Heart left ventricle (tissue), 16 donors: ENCODE data around the gene SNAP23. TPM values are rescaled to one million over a fixed set of nuclear protein-coding genes. Genes with fewer than 3 reads are reported as not detected.

Experiments used
- ATAC-seq, 4 donors: fragments of 200-7000 bp; cut with Tn5 transposase; one replicate each; pipeline ENCODE4 v1.9.1; 2020 to 2022; ENCODE audit warnings: moderate library complexity in 4 of 4, mild to moderate bottlenecking in 3 of 4, moderate number of reproducible peaks in 1 of 4
- DNase-seq, 5 donors: peaks; one replicate each; pipeline ENCODE4 v3.0.0-alpha.2; 2020
- H3K27ac ChIP-seq, 12 donors: fragments of 200-600 bp; sonication (generic) in 4 of 12; one replicate each; pipeline versions ENCODE4 v1.5.0 to v1.8.0; 2016 to 2022; ENCODE audit warnings: mild to moderate bottlenecking in 2 of 12
- H3K27me3 ChIP-seq, 9 donors: fragments of 200-600 bp; sonication (generic) in 2 of 9; one replicate each; pipeline versions ENCODE4 v1.5.1 to v1.8.0; 2016 to 2022; ENCODE audit warnings: mild to moderate bottlenecking in 3 of 9
- H3K36me3 ChIP-seq, 9 donors: fragments of 200-600 bp; sonication (generic) in 2 of 9; one replicate each; pipeline versions ENCODE4 v1.5.0 to v1.8.0; 2018 to 2022; ENCODE audit warnings: mild to moderate bottlenecking in 2 of 9
- H3K4me1 ChIP-seq, 12 donors: fragments of 200-600 bp; sonication (generic) in 4 of 12; one replicate each; pipeline versions ENCODE4 v1.5.0 to v1.8.0; 2016 to 2022; ENCODE audit warnings: mild to moderate bottlenecking in 3 of 12
- H3K4me3 ChIP-seq, 12 donors: fragments of 200-600 bp; sonication (generic) in 4 of 12; one replicate each; pipeline versions ENCODE4 v1.5.0 to v1.8.0; 2017 to 2022; ENCODE audit warnings: mild to moderate bottlenecking in 9 of 12, moderate library complexity in 4 of 12
- H3K9me3 ChIP-seq, 12 donors: fragments of 200-600 bp; sonication (generic) in 4 of 12; one replicate each; pipeline versions ENCODE4 v1.5.0 to v1.8.0; 2016 to 2022; ENCODE audit warnings: mild to moderate bottlenecking in 1 of 12
- POLR2A ChIP-seq, 2 donors: fragments of 450-650 bp; IDR thresholded peaks; one replicate each; pipeline ENCODE4 v1.6.1; 2017; ENCODE audit warnings: antibody characterized with exemption in 2 of 2, mild to moderate bottlenecking in 2 of 2, moderate library complexity in 2 of 2
- WGBS, 4 donors: extraction: QIAGEN DNeasy Blood & Tissue Kit in 2 of 4; methylation state at CpG; one replicate each; pipeline versions ENCODE4 v1.1.5 to v1.1.7; 2013 to 2018; 5-methylcytosine and 5-hydroxymethylcytosine counted together
- intact Hi-C, 10 donors: fragments of 100-400 bp; cut with DNase I; formaldehyde crosslinking; loops; one replicate each; pipeline versions ENCODE4 v1.11.1 to v1.14.2; 2022
- polyA plus RNA-seq, 2 donors: library from polyadenylated mRNA; stranded (reverse); fragments of 200-250 nt; gene quantifications; one replicate each; pipeline ENCODE4 v1.2.3, GENCODE V29; 2013
- total RNA-seq, 9 donors: library from RNA; depleted of rRNA in 2 of 9; stranded (reverse); fragments of >200 nt in 2 of 9; fragmentation: NEBNext Ultra II Directional in 3 of 9; extraction: Animal tissue kit (Norgen Biotek cat#: 25700) in 3 of 9; gene quantifications; one replicate each; pipeline versions ENCODE4 v1.1.0 to v1.2.4, GENCODE V29; 2016 to 2023
- TF ChIP-seq, protein P1 (sequence below), 12 donors: fragments of 200-600 bp; sonication (generic) in 4 of 12; IDR thresholded peaks; one replicate each; pipeline versions ENCODE4 v1.5.0 to v1.8.0; 2018 to 2022; ENCODE audit warnings: antibody characterized with exemption in 12 of 12, mild to moderate bottlenecking in 5 of 12
- donor health status: ischemic (EF 13 %, LVEDD 7.1; RV severe dilation, severe dysfunction).
- donor health status: healthy with polysubstance abuse.
- donor health status: DM: no; HTN: yes; CAD: no.
- donor health status: DM: no; HTN: no; CAD: no.
- donor health status: ischemic (EF 25% LVEDD 6.9; RV normal size, moderate dysfunction).
- donor health status: ischemic (EF 25% LVEDD 5.7; RV mildly dilated, moderate dysfunction).
- donor health status: healthy.
- donor health status: DM: yes; HTN: yes; CAD: no.
- donor health status: ischemic (EF 35%, LVEDD 5.7; RV mildly dilated, moderate dysfunction).
- donor health status: nonischemic (EF 11% LVEDD 7.7; RV severe dilation, severe dysfunction).
- donor health status: DM: yes; HTN: yes; CAD: no.
- donor health status: PGD.
- donor health status: ischemic (EF 29% LVEDD 5.4; RV normal size, mild dysfunction).
- donor health status: nonischemic (EF 23%, LVEDD 6.1; RV moderate dilation, normal function).

The SNAP23 gene
- total and polyA plus RNA-seq, 11 donors: 28.6 to 74.8 (median 37.9) TPM

DNA sequence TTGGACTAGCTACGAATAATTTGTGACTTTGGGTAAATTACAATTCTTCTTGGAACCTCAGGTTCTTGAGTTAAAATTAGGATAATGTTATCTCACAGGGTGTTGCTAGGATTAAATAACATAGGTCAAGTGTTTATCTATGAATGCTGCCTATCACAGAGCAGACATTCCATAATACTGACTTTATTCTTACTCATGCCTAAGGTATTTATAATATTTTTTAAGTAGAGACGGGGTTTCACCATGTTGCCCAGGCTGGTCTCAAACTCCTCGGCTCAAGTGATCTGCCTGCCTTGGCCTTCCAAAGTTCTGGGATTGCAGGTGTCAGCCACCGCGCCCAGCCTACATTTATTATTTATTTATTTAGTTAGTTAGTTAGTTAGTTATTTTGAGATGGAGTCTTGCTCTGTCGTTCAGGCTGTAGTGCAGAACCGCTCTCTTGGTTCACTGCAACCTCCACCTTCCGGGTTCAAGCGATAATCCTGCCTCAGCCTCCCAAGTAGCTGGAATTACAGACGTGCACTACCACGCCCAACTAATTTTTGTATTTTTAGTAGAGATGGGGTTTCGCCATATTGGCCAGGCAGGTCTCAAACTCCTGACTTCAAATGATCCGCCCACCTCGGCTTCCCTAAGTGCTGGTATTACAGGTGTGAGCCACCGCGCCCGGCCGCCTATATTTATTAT, 3.8 kb upstream of the SNAP23 start:
- Histone ChIP-seq H3K9me3 (no peaks in the 10 kb centered on the region), H3K27ac (peak overlapping the region; percentile 86 to 99 (median 94)), H3K4me3 (peak overlapping the region; percentile 19 to 96 (median 87)), H3K27me3 (no peaks in the 10 kb centered on the region), H3K36me3 (no peaks in the 10 kb centered on the region), H3K4me1 (peaks cover 0 to 70% (median 41%) of the 10 kb centered on the region in 12 donors)
- no peak for DNase-seq
- WGBS, 4 donors: 81 to 85% (median 83%) methylated on average over 18 of the region's 18 CpGs
- intact Hi-C loops: loop anchor here in 1 of 10 donors (10.0 kb wide), 1 partner anchor 217 kb away; the partner anchor contains the start of genes GANC and TMEM87A
- peak in 1 of 4 donors; percentile 18 for ATAC-seq
- no peak for TF ChIP-seq POLR2A (IDR thresholded peaks at IDR 0.05)
- TF ChIP-seq, protein P1, sequence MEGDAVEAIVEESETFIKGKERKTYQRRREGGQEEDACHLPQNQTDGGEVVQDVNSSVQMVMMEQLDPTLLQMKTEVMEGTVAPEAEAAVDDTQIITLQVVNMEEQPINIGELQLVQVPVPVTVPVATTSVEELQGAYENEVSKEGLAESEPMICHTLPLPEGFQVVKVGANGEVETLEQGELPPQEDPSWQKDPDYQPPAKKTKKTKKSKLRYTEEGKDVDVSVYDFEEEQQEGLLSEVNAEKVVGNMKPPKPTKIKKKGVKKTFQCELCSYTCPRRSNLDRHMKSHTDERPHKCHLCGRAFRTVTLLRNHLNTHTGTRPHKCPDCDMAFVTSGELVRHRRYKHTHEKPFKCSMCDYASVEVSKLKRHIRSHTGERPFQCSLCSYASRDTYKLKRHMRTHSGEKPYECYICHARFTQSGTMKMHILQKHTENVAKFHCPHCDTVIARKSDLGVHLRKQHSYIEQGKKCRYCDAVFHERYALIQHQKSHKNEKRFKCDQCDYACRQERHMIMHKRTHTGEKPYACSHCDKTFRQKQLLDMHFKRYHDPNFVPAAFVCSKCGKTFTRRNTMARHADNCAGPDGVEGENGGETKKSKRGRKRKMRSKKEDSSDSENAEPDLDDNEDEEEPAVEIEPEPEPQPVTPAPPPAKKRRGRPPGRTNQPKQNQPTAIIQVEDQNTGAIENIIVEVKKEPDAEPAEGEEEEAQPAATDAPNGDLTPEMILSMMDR (IDR thresholded peaks at IDR 0.05): no peak

DNA sequence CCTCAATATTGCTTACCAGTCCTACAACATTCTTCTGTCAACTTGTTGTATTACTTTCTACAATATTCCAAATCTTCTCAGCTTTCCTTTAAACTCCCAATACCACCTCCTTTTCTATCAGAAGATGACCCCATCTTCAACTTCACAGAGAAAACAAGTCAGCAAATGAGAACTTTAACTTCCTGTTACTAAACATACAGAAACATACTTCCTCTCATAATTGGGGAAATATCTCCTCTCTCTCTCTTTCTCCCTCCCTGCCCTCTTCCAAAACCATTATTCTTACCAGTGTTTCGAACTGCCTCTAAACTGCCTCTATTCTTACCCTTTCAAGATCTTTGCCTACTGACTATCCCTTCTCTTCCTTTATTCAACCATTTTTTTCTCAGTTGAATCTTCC, 1.8 kb upstream of the SNAP23 start:
- no peak for TF ChIP-seq POLR2A (IDR thresholded peaks at IDR 0.05)
- TF ChIP-seq, protein P1 (IDR thresholded peaks at IDR 0.05): no peak
- peaks cover 0 to 82% (median 40%) of the 10 kb centered on the region in 12 donors for H3K4me1 ChIP-seq
- no peaks in the 10 kb centered on the region for H3K27me3 ChIP-seq
- WGBS, 4 donors: 83 to 94% (median 88%) methylated on average over 1 of the region's 1 CpG
- peak overlapping the region in 1 of 12 donors; percentile 87 for H3K4me3 ChIP-seq
- no peaks in the 10 kb centered on the region for H3K9me3 ChIP-seq
- no peaks in the 10 kb centered on the region for H3K36me3 ChIP-seq
- ATAC-seq (no peak), DNase-seq (no peak)
- H3K27ac ChIP-seq: peak overlapping the region in 11 of 12 donors; percentile 15 to 97 (median 93)
- intact Hi-C loops: loop anchor here in 1 of 10 donors (10.0 kb wide), 1 partner anchor 219 kb away; the partner anchor contains the start of genes GANC and TMEM87A

DNA sequence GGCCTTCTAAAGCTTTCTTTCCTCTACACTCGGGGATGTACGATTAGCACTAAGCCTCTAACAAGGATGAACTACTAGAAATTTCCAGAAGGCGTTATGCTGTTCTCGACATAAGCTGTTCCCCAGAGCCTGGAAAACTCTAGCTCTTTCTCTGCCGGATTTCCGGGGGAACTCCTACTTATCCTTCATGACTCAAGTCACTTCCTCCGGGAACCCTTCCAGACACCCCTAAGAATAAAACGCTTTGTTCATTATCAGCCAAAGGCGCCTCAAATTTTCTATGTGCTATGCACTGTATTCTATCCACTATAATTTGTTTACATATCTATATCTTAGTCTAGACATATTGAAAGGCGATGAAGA, 455 bp upstream of the SNAP23 start:
- peak; percentile 11 to 69 (median 37) for ATAC-seq
- peaks cover 0 to 82% (median 38%) of the 10 kb centered on the region in 12 donors for H3K4me1 ChIP-seq
- H3K27me3 ChIP-seq: no peaks in the 10 kb centered on the region
- H3K4me3 ChIP-seq: peak overlapping the region; percentile 9 to 87 (median 74)
- intact Hi-C loops: loop anchor here in 2 of 10 donors (5.0 to 10.0 kb wide), 2 partner anchors 52 to 220 kb away; partner anchors contain the start of genes HAUS2 (in 2 of the 2), LRRC57 (in 2 of the 2), GANC (in 1 of the 2) and TMEM87A (in 1 of the 2)
- H3K27ac ChIP-seq: peak overlapping the region; percentile 82 to 97 (median 93)
- TF ChIP-seq, protein P1 (IDR thresholded peaks at IDR 0.05): no peak
- TF ChIP-seq POLR2A (IDR thresholded peaks at IDR 0.05): no peak
- H3K9me3 ChIP-seq: no peaks in the 10 kb centered on the region
- 5 to 14% (median 9%) methylated on average over 10 of the region's 10 CpGs for WGBS, 4 donors
- DNase-seq: peak in 4 of 5 donors; percentile 44 to 81 (median 64)
- no peaks in the 10 kb centered on the region for H3K36me3 ChIP-seq
